SK-N-MC (cell line): ENCODE results near the gene HK1.

ENCODE experiments used
- EZH2 ChIP-seq: fragments of 200-600 bp; sonication (generic); IDR thresholded peaks from one replicate; pipeline ENCODE4 v1.6.1; 2017; ENCODE audit warnings: antibody characterized with exemption
- FOXP2 ChIP-seq: optimal IDR thresholded peaks from 2 replicates; pipeline ENCODE3; 2011; ENCODE audit warnings: mild to moderate bottlenecking, moderate library complexity; ENCODE audit not compliant: insufficient read depth; ENCODE audit errors: extremely low read length, control extremely low read depth
- POLR2AphosphoS5 ChIP-seq: IDR thresholded peaks from 2 replicates; pipeline ENCODE4 v1.6.1; 2012; ENCODE audit warnings: mild to moderate bottlenecking, low read depth, low read length, borderline replicate concordance

GRCh38 chr10:69356187-69356586, 77.9 kb downstream of the HK1 start:
- no peak for TF ChIP-seq POLR2AphosphoS5
- no peak for TF ChIP-seq EZH2
- no peak for TF ChIP-seq FOXP2
